NCI-H345 treated with DMSO at 0.1 percent for 48 hours (cell line): ENCODE measurements around the gene GAREM1.

Source experiments
- DNase-seq: peaks from one replicate; lab custom pipeline; 2025; ENCODE audit not compliant: unreplicated experiment; lab: John Stamatoyannopoulos, UW

Gene GAREM1

GRCh38 chr18:32459361-32460101 lies 11.2 kb downstream of the GAREM1 start:
- DNase-seq = no peak

DNA sequence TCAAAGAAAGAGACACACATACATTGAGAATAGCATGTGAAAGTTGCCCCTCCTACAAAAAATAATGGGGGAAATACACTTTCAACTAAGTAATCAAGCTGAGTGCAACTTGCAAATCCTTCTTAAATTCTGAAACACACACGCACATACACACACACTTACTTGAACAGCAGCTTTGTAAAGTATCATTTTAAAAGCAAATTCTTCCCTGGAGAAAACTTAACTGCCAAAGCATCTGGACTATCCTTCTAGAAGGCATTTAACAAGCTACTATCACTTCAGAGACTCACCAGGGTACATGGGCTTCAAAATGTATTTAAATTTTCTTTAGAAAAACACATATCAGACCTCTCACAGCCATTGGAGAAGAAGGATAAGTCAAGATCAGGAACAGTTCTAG lies 15.3 kb downstream of the GAREM1 start:
- DNase-seq = no peak

DNA sequence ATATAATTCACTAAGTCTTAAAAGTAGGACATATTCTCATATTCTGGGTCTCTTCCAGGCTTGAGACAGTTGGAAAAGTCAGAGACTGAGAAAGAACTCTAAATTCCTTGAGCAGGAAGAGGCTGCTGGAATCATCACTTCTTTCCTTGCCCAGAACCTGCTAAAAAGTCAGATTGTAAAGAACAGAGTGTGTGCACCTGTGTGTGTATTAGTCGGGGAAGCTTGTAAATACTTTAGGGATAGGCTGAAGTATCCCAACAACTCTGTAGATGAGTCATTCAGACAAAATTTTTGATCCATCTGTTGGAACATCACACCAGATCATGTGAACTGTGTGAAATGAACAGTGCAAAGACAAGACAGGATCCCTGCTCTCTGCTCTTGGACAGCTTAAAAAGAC lies 16.1 kb downstream of the GAREM1 start:
- DNase-seq = no peak

DNA sequence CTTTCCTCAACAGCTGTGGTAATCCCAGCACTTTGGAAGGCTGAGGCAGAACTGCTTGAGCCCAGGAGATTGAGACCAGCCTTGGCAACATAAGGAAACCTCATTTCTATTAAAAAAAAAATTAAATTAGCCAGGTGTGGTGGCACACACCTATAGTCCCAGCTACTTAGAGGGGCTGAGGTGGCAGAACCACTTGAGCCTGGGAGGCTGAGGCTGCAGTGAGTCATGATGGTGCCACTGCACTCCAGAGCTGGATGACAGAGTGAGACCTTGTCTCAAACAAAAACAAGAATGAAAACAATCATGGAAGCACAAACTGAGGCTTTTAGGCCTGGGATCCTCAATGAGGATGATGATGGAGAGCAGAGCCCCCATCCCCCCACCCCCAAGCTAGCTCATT lies 19.8 kb downstream of the GAREM1 start:
- DNase-seq = no peak

DNA sequence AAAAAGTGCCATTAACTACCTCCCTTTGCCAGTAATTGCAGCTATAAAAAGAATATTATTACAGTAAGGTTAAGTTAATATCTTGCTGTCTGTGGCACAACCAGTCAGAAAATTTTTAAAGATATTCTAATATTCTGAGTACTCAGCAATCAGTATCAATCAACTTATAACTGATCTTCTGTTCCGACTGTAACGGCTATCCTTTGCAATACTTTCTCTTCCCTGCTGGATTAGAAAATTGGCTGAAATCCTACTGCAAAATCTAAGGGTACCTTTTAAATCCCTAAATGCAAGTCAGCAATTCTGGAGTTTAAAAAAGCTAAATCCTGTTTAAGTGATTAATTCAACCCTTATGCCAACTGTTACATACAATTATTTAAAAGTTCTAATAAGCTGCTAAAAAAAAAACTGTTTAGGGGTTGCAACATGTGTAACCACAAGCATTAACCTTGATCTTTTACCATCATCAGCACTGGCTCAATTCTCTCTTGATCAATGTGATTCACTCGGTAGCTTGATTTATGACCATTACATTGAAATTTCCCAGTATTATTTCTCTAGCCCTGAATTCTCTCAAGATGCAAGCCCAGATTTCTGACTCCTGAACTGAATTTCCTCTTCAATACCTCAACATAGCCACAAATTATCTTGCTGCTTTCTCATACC lies 20.5 kb downstream of the GAREM1 start:
- no peak for DNase-seq

GRCh38 chr18:32446780-32447179 lies 23.9 kb downstream of the GAREM1 start:
- no peak for DNase-seq

DNA sequence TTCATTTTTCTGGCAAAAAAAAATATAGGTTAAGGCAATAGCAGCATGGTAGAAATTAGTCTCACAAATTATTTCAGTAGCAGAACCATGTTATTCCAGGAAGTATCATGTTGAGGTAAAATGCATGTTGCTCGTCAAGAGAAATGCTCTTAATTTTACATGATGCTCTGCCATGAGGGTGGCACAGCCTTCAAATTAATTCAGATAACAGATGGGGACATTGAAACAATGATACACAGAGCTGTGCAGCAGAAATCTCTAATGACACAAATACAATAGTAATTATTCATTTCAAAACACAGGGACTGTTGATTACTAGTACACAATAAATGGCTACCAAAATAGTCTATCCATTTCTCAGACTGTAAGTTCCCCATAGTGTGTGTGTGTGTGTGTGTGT lies 24.8 kb downstream of the GAREM1 start:
- DNase-seq = no peak

GRCh38 chr18:32443706-32444215 lies 26.9 kb downstream of the GAREM1 start:
- DNase-seq = no peak

DNA sequence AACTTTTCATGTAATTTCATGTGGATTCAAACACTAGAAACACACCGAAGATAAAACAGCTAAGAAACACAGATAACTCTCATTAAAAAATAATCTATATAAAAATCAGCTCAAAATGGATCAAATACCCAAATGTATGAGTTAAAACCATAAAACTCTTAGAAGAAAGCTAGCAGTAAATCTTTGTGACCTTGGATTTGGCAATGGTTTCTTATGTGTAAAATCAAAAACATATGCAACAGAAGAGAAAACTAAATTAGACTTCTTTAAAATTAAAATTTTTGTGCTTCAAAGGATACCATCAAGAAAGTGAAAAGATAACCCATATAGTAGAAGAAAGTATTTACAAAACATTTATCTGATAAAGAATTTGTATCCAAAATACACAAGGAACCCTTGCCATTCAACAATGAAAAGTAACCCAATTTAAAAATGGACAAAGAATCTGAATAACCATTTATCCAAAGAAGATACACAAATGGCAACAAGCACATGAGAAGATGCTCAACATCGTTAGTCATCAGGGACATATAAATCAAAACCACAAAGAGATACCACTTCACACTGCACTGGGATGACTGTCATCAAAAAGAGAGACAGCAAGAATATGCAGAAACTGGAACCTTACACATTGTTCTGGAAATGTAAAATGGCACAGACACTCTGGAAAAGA lies 27.5 kb downstream of the GAREM1 start:
- DNase-seq = no peak

DNA sequence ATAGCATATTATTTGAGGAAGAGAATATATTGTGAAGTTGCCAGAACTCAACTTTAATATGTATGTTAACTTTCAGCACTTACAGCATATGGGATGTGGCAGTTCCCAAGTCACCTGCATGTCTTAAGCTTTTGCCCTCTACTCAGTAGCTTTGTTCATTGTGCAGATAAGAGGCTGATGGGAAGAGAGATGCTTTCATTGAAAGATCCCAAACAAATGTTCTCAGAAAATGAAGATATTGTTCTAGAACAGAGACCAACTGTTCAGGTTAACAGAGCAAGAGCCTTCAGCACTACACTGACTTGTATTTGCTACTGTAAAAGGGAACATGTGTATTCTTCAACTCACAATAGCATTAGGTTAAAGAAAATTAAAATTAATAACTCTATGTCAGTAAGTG lies 28.1 kb downstream of the GAREM1 start:
- no peak for DNase-seq

- DNase-seq = no peak
Measured at GRCh38 chr18:32441533-32441932, 29.1 kb downstream of the GAREM1 start.

DNA sequence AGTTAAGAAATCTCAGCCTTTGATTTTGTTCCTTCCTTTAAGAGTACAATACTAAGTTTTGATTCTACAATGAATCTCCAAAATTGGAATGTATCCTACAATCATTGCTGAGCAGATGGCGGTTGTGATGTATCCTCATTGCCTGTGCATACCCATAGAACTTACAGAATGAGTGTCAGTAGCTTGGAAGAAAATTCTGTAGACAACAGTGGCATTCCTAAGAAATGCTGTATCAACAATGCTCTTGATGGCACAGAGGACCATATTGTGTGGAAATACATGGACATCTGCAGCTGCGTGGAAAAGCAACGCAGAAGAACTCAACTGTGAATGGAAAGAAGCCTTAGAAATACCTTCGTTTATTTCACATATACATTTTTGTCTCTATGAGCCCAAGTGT lies 30.2 kb downstream of the GAREM1 start:
- no peak for DNase-seq

DNA sequence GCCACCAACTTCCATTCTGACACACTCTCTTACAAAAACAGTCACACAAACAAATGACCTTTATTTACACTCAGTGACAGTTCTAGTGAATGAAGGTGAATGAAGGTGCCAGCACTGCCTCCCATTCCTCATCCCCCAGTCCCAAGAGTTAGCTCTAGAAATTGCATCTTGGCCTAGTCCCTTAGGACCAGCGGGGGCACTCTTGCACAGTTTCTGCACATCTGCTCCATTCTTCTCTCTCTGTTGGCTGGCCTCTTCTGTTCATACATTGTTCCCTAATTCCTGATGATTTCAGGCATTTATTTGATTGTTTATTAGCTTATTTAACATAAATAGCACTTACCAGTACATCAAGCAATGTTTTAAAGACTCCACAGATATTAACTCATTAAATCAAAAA lies 30.9 kb downstream of the GAREM1 start:
- no peak for DNase-seq

DNA sequence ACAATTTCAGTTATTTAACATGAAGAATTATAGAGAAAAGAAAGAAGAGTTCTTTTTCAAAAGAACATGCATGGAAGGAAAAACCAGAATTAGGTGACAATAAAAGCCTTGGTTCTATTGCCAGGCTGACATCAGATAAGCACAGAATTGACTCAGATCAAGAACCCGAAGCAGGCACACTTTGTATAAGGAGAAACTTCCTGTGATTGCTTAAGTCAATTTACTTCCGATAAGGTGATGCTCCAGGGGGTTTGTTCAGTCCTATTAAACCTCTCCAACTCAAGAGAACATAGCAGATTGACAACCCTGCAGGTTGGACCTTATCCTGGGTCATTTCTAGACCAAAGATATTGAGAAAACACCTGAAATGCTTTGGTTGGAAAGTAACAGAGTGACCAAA lies 31.4 kb downstream of the GAREM1 start:
- DNase-seq = no peak

DNA sequence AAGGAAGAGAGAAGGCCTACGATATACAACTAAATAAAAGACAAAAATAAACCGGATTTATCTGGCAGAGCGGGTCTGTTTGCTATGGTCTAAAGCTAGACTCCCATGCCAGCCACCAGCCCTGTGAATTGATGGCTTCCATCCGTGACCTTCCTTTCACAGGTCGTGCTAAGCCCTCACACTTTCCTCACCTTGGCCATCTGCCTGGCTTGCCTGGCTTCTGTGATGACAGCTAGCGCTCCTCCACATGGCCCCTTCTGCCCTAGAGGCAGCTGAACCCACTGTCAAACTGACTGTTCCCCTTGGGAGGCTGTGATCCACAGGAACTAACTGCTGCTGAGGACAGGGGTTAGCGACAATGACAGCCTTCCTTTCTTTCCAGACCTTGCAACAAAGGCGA lies 32.5 kb downstream of the GAREM1 start:
- DNase-seq = no peak

GRCh38 chr18:32437100-32437834 lies 33.4 kb downstream of the GAREM1 start:
- DNase-seq = no peak

- no peak for DNase-seq
Measured at GRCh38 chr18:32435631-32436500, 34.8 kb downstream of the GAREM1 start.

DNA sequence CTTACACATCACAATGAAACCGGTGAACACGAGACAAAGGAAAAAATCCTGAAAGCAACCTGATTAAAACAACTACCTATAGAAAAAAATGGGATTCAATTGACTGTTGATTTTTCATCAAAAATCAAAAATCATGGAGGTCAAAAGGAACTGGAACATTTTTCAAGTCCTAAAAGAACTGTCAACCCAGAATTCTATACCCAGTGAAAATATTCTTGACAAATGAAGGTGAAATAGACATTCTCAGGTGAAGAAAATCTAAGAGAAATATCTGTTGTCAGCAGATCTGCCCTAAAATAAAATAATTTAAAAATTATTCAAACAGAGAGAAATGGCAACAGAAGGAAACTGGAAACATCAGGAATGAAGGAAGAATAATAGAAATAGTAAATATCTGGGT lies 38.9 kb downstream of the GAREM1 start:
- no peak for DNase-seq

GRCh38 chr18:32429402-32429801 lies 41.3 kb downstream of the GAREM1 start:
- DNase-seq = no peak

GRCh38 chr18:32427084-32427900 lies 43.4 kb downstream of the GAREM1 start:
- DNase-seq = no peak
